Ectodermal cell (in vitro differentiated cells): Measurements from ENCODE around the gene EAF1.

Experiments used
- H3K27ac ChIP-seq: 2 replicates; pipeline ENCODE4 v1.7.0; 2013; ENCODE audit warnings: mild to moderate bottlenecking, low read depth, low read length; ENCODE audit not compliant: insufficient read depth, poor library complexity, severe bottlenecking
- H3K27me3 ChIP-seq: 2 replicates; pipeline ENCODE4 v1.7.0; 2013; ENCODE audit warnings: mild to moderate bottlenecking, low read length; ENCODE audit not compliant: insufficient read depth, control insufficient read depth, poor library complexity, severe bottlenecking
- H3K36me3 ChIP-seq: one replicate; pipeline ENCODE4 v1.7.0; 2013; ENCODE audit warnings: low read length; ENCODE audit not compliant: control insufficient read depth, insufficient read depth
- H3K4me1 ChIP-seq: one replicate; pipeline ENCODE4 v1.7.0; 2013; ENCODE audit warnings: low read length; ENCODE audit not compliant: control insufficient read depth, insufficient read depth
- H3K4me3 ChIP-seq: 2 replicates; pipeline ENCODE4 v1.7.0; 2013; ENCODE audit warnings: low read depth, low read length, control low read depth; ENCODE audit not compliant: insufficient read depth
- H3K9me3 ChIP-seq: 2 replicates; pipeline ENCODE4 v1.7.0; 2013; ENCODE audit warnings: mild to moderate bottlenecking, low read length, moderate library complexity; ENCODE audit not compliant: control insufficient read depth
- WGBS, 2 experiments: methylation state at CpG; one replicate each; pipeline ENCODE4 v1.1.7; 2013; ENCODE audit warnings: missing lambda C conversion rate in 2 of 2; 5-methylcytosine and 5-hydroxymethylcytosine counted together

EAF1 gene

GRCh38 chr3:15431256-15431837 lies 3.9 kb downstream of the EAF1 start:
- no peak overlapping the region for H3K27ac ChIP-seq
- WGBS, 2 experiments, result 96 to 97% methylated on average over 2 of the region's 3 CpGs
- no peaks in the 10 kb centered on the region for H3K9me3 ChIP-seq
- no peak overlapping the region for H3K4me3 ChIP-seq
- no peaks in the 10 kb centered on the region for H3K4me1 ChIP-seq
- peaks cover 20% of the 10 kb centered on the region for H3K36me3 ChIP-seq
- no peaks in the 10 kb centered on the region for H3K27me3 ChIP-seq

DNA sequence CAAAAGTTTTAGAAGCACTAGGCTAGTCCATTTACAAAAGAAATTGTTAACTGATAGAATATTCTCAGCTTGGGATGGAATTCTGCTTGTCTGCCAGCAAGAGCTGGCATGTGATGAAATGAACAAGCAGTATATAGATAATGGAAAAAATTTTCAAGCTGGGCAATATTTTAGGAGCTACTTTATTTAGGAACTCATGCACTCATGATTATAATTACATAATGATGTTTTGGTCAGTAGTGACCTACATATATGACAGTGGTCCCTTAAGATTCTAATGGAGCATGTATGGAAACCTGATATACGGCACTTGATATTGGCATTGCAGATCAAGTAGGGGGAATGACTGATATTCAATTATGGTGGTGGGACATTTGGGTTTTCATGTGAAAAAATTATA lies 6.1 kb downstream of the EAF1 start:
- Histone ChIP-seq H3K4me3 (no peak overlapping the region), H3K27me3 (no peaks in the 10 kb centered on the region), H3K4me1 (no peaks in the 10 kb centered on the region), H3K9me3 (no peaks in the 10 kb centered on the region), H3K27ac (no peak overlapping the region), H3K36me3 (peaks cover 32% of the 10 kb centered on the region)
- 95 to 97% methylated on average over 1 of the region's 1 CpG for WGBS, 2 experiments

- Histone ChIP-seq H3K4me3 (no peak overlapping the region), H3K9me3 (no peaks in the 10 kb centered on the region), H3K4me1 (no peaks in the 10 kb centered on the region), H3K27me3 (no peaks in the 10 kb centered on the region), H3K27ac (no peak overlapping the region), H3K36me3 (peaks cover 39% of the 10 kb centered on the region)
- WGBS, 2 experiments, result 86 to 93% methylated on average over 4 of the region's 4 CpGs
These were observed 7.4 kb downstream of the EAF1 start for GRCh38 chr3:15434756-15435155.

DNA sequence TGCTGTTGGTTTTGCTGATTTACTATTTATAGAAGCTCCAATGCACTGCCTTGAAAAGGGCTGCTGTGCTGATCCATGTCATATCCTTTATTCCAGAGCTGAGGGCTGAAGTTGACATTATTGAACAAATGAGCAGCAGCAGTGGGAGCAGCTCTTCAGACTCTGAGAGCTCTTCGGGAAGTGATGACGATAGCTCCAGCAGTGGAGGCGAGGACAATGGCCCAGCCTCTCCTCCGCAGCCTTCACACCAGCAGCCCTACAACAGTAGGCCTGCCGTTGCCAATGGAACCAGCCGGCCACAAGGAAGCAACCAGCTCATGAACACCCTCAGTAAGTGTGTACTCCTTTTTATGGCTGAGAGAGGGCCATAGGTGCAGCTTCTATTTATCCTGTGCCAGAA lies 8.8 kb downstream of the EAF1 start:
- Histone ChIP-seq H3K4me3 (no peak overlapping the region), H3K27me3 (no peaks in the 10 kb centered on the region), H3K27ac (no peak overlapping the region), H3K36me3 (peaks cover 51% of the 10 kb centered on the region), H3K4me1 (no peaks in the 10 kb centered on the region), H3K9me3 (no peaks in the 10 kb centered on the region)
- WGBS, 2 experiments, result 94 to 95% methylated on average over 6 of the region's 6 CpGs

GRCh38 chr3:15438983-15439382 lies 11.6 kb downstream of the EAF1 start:
- Histone ChIP-seq H3K27ac (no peak overlapping the region), H3K27me3 (no peaks in the 10 kb centered on the region), H3K9me3 (no peaks in the 10 kb centered on the region), H3K36me3 (peaks cover 48% of the 10 kb centered on the region), H3K4me1 (no peaks in the 10 kb centered on the region), H3K4me3 (no peak overlapping the region)
- WGBS, 2 experiments, result 97 to 98% methylated on average over 3 to 4 of the region's 4 CpGs

- Histone ChIP-seq H3K9me3 (no peaks in the 10 kb centered on the region), H3K36me3 (peaks cover 43% of the 10 kb centered on the region), H3K4me3 (no peak overlapping the region), H3K27me3 (no peaks in the 10 kb centered on the region), H3K4me1 (no peaks in the 10 kb centered on the region), H3K27ac (no peak overlapping the region)
These were observed 12.1 kb downstream of the EAF1 start for GRCh38 chr3:15439476-15439875.

DNA sequence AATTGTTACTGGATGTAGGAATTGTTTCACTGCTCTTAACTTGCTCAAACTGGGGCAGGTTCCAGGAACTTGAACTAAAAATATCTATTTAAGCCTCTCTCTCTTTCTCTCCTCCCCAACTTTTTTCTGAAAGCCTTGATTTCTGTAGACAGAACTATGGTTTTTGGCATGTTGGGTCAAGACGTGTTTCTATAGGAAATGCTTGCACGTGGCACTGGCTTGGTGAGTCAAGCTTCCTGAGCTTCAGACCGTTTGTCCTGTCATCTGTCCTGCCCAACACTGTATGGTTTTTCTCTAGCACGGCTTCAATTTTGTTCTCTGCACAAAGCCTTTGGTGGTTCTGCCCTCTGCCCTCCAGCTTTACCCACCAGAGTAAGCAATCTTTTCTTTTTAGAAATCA lies 13.5 kb downstream of the EAF1 start:
- H3K27me3 ChIP-seq, result no peaks in the 10 kb centered on the region
- WGBS, 2 experiments, result 94% methylated on average over 4 of the region's 4 CpGs
- H3K36me3 ChIP-seq, result peaks cover 31% of the 10 kb centered on the region
- no peaks in the 10 kb centered on the region for H3K9me3 ChIP-seq
- no peak overlapping the region for H3K27ac ChIP-seq
- H3K4me3 ChIP-seq, result no peak overlapping the region
- H3K4me1 ChIP-seq, result no peaks in the 10 kb centered on the region

DNA sequence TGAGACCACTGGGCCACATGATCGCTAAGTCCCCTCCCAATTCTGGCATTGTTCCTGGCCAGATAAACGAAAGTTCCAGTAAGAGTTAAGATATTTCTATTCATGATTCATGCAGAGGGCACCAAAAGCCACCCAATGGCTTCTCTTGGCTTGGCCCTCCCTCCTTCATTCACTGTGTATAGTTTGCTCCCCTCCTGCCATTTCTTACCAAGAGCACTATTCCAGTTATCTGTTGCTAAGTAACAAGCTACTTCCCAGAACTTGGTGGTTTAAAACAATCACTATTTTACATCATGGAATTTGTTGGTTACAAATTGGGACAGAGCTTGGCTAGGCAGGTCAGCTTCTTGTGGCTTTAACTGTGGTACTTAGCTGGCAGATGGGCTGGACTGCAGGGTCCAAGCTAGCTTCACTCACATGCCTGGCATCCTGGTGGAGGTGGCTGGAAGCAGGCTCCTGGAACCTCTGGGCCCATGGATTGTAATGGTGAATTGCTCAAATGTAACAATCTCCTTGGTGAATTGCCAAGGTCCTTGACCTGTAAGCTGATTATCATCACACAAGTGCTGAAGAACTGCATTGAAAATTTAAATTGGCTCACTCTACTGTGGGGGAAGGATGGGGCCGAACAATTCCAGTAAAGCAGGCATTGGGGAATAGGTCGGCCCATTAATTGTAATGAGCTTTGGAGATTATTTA lies 16.6 kb downstream of the EAF1 start:
- no peaks in the 10 kb centered on the region for H3K9me3 ChIP-seq
- no peak overlapping the region for H3K4me3 ChIP-seq
- WGBS, 2 experiments, result 89 to 92% methylated on average over 4 of the region's 4 CpGs
- peaks cover 15% of the 10 kb centered on the region for H3K36me3 ChIP-seq
- no peak overlapping the region for H3K27ac ChIP-seq
- H3K27me3 ChIP-seq, result no peaks in the 10 kb centered on the region
- no peaks in the 10 kb centered on the region for H3K4me1 ChIP-seq

DNA sequence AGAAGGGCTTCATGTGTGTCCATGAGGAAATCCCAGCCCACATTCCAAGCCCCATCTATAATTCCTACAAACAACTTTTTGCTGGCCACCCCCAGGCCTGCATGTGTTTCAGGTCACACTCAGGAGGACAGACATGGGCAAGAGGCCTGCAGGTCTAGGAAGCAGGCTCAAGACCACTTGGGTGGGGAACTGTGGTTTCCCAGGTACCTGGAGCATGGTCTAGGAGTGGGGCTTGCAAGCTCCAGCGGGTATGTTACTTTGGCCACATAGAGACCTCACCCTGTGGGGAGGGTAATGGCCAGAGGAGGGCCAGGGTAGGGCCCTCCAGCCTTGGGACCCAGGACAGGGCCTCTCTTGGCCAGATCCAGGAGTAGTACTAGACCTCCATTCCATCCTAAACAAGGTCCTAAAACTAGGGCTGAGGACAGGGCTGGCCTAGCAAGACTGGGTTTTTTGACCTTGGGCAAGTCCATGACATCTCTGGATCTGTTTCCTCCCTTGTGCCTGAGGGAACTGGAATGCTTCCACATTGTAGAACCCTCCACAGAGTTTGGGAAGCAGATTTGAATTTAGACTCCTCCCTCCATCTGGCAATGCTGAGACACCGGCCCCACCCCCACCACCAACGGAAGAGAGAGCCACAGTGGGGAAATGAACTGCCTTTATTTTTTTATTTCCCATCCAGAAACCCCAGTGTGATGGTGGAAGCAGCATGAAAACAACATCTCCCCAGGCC lies 22.3 kb downstream of the EAF1 start:
- no peaks in the 10 kb centered on the region for H3K9me3 ChIP-seq
- H3K27me3 ChIP-seq, result no peaks in the 10 kb centered on the region
- WGBS, 2 experiments, result 92 to 94% methylated on average over 3 of the region's 3 CpGs
- H3K27ac ChIP-seq, result no peak overlapping the region
- no peak overlapping the region for H3K4me3 ChIP-seq
- H3K36me3 ChIP-seq, result no peaks in the 10 kb centered on the region
- H3K4me1 ChIP-seq, result no peaks in the 10 kb centered on the region

DNA sequence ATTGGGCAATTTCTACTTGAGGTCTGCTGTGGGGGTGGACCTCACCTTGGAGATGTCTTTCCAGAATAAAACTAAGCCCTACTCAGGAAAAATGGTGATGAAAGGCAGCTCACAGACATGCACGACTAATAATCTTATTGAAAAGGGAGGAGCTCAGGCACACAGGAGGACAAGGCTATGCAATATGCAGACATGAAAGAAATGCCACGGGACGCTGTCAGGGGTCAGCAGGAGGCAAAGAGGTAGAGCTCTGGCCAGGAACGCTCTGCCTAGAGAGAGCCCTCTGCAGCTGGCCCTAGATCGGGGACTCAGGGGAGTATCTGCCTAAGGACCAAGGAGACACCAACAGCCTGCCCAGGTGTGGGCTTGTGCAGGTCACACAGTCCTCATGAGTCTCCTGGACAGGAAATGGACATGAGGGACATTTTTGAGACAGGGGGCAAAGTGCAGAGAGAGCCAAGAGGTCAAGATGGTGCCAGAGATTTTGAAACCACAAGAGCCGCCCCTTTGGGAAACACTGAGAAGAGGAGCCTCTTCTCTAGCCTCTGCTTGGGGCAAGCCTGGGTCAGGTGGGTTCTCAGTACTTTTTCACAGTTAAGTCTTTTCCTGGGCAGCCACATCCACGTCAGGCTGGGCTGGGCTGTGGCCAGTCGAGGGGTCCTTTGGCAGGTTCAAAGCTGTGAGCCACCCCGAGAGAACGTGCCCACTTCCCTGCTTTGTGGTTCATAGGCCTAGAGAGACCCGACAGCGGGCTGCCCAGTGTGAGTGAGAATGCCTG lies 23.2 kb downstream of the EAF1 start:
- H3K36me3 ChIP-seq, result no peaks in the 10 kb centered on the region
- H3K4me3 ChIP-seq, result no peak overlapping the region
- no peaks in the 10 kb centered on the region for H3K9me3 ChIP-seq
- 93 to 94% methylated on average over 12 of the region's 12 CpGs for WGBS, 2 experiments
- H3K27me3 ChIP-seq, result no peaks in the 10 kb centered on the region
- H3K27ac ChIP-seq, result no peak overlapping the region
- H3K4me1 ChIP-seq, result no peaks in the 10 kb centered on the region
